HG03342 (cell line): ENCODE data around the gene CR1L.
"Not testable (repeated sequence)": the region's sequence is repeated elsewhere in the genome, so short reads cannot be mapped to it uniquely, and the experiment has no call there.

Source experiments
- ATAC-seq: cut with Tn5 transposase; IDR thresholded peaks from one replicate; pipeline ENCODE4 v1.9.1; 2021; ENCODE audit warnings: mild to moderate bottlenecking, moderate library complexity; ENCODE audit not compliant: unreplicated experiment

Gene CR1L

DNA sequence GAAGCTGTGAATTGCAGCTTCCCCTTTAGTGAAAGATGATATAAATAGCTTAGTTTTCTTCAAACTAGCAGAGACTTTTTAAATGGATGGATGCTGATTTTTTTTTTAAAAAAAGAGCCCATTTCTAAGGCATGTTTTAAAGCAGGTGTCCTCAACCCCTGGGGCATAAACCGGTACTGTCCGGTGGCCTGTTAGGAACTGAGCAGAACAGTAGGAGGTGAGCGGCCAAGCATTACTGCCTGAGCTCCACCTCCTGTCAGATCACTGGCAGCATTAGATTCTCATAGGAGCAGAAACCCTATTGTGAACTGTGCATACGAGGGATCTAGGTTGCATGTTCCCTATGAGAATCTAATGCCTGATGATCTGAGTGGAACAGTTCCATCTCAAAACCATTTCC is 31.2 kb downstream of the CR1L start:
- ATAC-seq: no peak

DNA sequence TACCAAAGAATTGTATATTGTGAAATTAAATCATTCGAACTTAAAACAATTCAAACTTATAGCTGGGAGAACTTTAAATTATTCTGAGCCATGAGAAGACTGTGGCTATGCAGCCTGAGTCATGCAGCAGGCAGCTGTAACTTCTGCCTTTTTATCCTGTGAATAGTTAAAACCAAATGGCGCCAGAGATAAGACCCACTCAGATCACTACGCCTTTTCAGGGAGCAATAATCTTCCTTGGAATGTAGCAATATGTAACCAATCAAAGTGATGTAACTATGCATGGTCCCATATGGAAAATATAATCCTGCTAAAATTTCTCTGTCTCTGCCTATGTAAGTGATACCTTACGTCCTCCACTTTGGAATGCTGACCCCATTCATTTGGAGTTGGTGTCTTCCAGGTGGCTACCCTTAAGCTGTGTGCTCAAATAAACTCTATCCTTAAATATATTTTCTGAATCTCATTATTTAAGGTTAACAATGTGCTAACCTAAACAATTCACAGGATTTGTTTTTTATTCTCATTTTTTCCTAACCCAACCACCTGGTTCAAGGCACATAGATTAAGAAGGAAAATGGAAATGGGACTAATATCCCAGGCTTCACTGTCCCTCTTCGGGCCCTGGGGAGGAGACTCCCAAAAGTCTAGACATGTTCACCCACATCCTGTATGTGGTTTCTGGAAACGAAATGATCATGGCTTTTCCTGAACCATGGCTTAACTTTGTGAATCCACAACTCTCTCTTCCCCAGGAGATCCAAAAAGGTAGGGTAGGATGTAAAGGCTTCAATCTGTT is 35.9 kb downstream of the CR1L start:
- not testable (repeated sequence) for ATAC-seq

DNA sequence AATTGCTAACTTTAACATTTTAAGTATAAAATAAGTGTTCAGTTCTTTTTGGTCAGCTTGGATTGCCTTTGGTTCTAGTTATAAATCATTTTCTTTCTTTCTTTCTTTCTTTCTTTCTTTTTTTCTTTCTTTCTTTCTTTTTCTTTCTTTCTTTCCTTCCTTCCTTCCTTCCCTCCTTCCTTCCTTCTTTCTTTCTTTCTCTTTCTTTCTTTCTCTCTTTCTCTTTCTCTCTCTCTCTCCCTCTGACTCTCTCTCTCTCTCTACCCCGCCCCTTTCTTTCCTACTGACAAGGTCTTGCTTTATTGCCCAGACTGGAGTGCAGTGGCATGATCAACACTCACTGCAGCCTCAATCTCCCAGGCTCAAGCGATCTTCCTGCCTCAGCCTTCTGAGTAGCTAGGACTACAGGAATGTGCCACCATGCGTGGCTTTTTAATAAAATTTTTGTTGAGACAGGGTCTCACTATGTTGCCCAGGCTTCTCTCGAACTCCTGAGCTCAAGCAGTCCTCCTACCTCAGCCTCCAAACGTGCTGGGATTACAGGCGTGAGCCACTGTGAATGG is 38.0 kb downstream of the CR1L start:
- not testable (repeated sequence) for ATAC-seq

DNA sequence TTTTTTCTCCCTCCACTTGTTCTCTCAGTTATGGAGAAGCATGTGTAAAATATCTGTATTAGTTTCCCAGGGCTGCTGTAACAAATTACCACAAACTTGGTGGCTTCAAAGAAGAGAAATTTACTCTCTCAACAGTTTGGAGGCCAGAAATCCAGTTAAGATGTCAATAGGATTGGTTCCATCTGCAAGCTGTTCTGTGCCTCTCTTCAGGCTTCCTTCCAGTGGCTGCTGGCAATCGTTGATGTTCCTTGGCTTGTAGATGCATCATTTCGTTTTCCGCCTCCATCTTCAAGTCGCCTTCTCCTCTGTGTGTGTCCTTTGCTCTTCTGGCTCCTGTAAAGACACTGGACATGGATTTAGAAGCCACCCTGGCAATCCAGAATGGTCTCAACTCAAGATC is 45.6 kb downstream of the CR1L start:
- ATAC-seq: not testable (repeated sequence)

DNA sequence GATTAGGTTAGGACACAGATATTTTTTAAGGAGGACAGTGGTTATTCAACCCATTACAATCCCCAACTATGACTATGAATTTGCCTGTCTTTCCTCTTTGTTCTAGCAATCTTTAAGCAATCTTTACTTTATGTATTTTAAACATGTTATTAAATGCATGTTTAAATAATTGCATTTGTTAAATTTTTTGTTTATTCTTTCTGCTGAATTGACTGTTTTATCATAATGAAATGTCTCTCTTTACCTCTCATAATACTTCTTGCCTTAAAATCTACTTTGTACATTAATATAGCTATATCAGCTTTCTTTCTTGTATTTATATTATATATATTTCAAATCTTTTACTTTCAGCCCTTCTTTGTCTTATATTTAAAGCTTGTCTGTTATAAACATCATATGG is 46.1 kb downstream of the CR1L start:
- ATAC-seq: no peak

DNA sequence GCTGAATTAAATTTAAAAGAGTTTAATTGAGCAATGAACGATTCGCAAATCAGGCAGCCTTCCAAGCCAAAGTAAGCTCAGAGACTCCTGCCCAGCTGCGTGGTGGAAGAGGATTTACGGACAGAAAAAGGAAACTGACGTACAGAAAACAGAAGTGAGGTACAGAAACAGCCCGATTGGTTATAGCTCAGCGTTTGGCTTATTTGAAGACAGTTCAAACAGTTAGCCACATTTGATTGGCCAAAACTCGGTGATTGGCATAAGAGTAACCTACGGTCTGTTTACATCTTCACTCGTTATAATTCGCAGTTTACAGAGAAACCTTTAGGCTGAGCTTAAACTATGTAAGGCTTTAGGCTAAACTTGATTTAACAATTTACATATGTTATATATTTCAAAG is 46.9 kb downstream of the CR1L start:
- no peak for ATAC-seq

DNA sequence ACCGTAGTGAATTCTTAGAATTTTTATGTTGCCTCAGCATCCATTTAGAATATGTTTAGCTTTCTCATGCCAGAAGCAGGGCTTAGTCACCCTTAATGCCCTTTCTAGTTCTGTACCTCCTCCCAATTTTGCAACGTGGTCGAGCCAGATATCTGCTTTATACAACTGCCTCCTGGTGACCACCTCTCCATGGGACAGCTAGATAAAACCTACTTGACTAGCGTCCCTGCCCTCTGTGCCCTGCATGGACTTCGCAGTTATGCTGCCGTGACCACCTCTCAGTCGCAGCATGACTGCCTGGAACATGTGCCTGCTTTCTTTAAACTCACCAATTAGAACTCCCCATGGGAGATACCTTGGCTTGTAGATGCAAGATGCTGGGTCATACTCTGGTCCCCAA is 47.4 kb downstream of the CR1L start:
- not testable (repeated sequence) for ATAC-seq

DNA sequence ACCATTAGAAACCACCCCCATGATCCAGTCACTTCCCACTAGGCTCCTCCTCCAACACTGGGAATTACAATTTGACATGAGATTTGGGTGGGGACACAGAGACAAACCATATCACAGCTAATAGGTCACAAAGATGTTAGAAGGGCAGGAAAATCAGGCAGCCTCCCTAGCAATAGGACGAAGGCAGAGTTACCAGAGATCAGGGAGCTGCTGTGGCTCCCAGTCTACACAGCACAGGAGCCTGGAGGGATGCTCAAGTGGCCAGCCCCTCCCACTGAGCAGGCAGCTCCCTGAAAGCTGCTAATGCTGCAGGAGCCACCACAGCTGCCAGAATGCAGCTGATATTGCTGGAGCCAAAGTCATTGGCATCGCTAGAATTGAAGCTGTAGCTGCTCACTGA is 51.0 kb downstream of the CR1L start:
- no peak for ATAC-seq

DNA sequence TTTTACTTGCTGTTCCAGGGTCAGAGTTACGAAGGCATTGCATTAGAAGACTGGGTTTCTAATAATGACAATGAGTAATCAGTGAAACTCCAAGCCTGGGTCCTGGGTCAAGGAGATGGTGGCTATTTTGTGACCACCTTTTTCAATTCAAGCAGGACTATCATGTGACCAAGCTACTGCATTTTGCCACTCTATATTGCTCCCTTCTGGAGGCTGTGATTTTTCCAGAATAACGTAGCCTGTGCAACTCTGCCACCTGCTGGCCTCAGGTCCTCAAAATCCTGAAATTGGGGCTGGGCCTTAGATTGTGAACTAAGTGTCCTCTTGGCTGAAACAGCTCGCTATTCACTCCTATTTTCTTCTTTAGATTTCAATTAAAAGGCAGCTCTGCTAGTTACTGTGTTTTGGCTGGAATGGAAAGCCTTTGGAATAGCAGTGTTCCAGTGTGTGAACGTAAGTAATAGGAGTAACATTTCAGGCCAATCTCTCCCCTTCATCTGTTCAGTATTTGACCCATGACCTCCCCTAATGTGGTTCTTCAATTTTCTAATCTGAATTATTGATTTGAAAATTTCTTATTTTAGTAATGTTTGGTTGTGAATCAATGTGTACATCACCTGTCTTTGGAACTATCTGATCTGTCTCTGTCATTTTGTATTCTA is 54.0 kb downstream of the CR1L start:
- no peak for ATAC-seq

DNA sequence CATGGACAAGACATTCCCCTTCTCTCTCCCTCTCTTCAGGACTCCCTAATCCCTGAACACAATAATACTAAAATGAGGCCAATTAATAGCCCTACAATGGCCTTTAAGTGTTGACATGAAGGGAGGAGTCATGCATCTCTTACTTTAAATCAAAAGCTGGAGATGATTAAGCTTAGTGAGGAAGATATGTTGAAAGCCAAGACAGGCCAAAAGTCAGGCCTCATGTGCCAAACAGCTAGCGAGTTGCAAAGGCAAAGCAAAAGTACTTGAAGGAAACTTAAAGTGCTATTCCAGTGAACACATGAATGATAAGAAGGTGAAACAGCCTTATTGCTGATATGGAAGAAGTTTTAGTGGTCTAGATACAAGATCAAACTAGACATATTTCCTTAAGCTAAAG is 57.4 kb downstream of the CR1L start:
- ATAC-seq: no peak

DNA sequence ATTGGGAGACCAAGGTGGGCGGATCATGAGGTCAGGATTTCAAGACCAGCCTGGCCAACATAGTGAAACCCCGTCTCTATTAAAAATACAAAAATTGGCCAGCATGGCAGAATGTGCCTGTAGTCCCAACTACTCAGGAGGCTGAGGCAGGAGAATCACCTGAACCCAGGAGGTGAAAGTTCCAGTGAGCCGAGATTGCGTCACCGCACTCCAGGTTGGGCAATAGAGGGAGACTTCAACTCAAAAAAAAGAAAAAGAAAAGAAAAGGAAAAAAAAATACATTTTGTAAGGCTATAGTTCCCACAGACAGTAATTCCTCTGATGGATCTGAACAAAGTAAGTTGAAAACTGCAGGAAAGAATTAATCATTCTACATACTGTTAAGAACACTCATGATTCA is 58.8 kb downstream of the CR1L start:
- ATAC-seq: no peak

DNA sequence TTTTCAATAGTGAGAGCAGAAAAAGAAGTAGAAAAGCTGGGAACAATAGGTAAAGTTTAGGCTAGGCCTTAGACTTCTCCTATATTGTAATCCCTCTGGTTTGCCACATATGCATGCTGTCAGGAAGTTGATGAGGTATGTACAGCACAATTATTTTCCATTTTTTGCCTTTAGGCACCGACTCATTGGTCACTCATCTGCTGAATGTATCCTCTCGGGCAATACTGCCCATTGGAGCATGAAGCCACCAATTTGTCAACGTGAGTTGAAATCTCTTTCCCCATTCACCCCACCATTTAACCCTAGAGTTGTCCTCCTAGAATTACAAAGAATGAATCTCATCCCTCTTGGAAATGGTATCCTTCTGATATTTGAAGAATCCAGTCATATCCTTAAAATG is 63.1 kb downstream of the CR1L start:
- ATAC-seq: not testable (repeated sequence)

DNA sequence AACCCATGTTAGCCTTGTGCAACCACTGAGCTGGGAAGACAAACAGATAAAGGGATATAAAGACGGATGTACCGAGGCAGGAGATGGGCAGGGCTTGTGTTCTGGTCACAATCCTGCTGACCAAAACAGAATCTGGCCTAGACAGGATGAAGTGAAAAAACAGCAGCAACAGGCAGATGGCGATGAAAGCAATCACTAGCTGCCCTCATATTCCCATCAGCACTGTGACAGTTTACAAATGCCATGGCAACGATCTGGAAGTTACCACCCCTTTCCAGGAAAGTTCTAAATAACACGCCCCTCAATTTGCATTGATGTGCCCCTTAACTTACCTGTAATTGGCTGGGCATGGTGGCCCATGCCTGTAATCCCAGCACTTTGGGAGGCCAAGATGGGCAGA is 66.4 kb downstream of the CR1L start:
- no peak for ATAC-seq

DNA sequence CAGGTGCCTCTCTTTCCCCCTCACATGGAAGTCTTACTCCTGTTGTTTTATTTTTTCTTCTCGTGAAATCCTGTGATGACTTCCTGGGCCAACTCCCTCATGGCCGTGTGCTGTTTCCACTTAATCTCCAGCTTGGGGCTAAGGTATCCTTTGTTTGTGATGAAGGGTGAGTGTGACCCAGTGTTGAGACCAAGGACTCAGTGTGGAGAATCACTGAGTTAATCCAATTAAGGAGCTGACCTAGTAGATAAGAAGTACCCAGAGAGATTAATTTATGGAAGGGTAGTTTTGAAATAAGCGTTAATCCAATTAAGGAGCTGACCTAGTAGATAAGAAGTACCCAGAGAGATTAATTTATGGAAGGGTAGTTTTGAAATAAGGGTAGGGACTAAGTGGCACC is 67.8 kb downstream of the CR1L start:
- not testable (repeated sequence) for ATAC-seq

DNA sequence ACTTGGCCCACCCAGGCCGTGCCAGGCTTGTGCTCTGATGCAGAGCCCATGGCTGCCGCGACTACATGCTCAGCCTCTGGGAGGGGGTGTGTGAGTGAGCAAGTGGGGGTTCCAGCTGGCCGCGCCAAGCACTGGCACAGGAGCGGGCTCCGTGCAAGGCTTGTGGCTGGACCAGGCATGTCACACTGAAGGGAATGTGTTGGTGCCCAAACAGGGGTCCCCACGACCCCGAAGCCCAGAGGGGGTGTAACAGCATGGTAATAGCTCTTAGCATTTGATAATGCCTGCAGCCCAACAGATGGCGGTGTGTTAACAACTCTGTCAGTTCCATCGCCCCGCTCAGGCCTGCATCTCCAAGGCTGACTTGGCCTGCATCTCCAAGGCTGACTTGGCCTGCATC is 68.6 kb downstream of the CR1L start:
- ATAC-seq: no peak

DNA sequence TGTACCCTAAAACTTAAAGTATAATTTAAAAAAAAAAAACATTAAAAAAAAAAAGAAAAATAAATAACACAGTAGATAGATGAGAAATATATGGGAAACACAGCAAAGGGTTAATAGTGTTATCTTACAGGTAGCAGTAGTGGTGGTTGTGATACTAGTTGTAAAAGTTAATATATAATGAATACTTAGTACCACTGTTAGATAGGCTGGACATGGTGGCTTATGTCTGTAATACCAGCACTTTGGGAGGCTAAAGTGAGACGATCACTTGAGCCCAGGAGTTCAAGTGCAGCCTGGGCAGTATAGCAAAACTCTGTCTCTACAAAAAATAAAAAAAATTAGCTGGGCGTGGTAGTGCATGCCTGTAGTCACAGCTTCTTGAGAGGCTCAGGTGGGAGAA is 74.3 kb downstream of the CR1L start:
- ATAC-seq: no peak

DNA sequence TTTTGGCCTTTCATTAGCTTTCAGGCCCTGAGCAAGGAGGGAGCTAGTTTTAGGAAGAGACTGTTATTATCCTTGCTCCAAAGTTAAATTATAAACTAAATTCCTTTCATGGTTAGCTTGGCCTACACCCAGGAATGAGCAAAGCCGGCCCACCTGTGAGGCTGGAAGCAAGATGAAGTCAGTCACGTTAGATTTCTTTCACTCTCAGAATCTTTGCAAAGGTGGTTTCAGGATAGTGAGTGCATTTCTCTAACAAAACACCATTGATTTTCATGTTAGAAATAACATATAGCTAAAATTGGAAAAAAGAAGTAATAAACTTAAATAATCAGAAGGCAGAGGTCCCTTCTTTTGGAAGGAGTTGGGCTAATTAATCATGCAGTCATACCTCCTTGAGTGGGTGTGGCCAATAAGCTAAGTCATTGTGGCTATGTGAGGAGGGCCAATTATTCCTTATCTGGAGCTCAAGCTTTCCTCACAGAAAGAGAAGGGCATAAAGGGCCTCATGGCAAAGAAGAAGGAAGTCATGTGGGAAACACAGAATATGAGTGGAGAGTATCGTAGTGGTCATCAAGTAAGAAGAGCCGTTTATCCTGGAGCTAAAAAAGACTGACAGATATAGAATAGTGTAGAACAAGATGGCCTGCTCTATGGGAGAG is 83.4 kb downstream of the CR1L start:
- not testable (repeated sequence) for ATAC-seq

DNA sequence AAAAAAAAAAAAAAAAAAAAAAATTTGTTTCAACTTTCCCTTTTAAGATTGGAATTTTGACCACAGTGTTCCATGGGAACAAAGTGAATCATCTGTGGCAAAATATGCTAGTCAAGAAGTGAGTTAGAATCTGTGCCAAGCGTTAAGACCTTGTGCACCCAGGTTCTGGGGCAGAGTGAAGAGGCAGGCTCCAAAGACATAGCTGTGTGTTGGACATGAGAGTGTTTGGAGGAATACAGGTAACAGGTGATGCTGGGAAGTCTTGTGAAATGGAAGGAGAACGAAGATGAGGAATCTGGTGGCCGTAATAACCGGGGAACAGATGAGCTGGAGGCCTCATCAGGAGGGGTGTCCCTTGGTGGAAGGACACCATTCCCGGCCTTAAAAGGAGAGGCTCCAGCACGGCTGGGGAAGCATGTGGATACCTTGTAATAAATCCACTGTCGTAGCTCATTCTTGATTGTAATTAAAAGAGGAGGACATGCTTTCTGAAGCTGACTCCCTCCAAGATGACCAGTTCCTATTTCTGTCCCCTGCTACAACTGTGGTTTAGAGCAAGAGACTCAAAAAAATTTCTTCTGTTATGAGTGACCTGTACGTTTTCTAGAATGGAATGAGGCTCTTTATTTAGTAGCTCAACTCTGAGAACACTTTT is 92.7 kb downstream of the CR1L start:
- ATAC-seq: not testable (repeated sequence)

DNA sequence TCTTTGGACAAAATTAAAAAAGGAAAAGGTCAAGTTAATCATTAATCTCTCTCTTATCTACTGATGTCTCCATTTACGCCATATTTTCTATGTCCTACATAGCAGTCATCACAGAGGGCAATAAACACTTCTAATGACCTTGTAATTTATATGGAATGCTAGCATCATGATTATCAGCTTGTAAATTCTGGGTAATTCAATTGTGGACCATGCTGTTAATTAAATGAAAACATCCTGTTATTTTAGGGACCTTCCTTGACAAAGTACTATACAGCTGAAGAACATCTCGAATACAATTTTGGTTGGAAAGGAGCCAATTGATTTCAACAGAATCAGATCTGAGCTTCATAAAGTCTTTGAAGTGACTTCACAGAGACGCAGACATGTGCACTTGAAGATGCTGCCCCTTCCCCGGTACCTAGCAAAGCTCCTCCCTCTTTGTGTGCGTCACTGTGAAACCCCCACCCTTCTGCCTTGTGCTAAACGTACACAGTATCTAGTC is 93.3 kb downstream of the CR1L start:
- ATAC-seq: not testable (repeated sequence)

DNA sequence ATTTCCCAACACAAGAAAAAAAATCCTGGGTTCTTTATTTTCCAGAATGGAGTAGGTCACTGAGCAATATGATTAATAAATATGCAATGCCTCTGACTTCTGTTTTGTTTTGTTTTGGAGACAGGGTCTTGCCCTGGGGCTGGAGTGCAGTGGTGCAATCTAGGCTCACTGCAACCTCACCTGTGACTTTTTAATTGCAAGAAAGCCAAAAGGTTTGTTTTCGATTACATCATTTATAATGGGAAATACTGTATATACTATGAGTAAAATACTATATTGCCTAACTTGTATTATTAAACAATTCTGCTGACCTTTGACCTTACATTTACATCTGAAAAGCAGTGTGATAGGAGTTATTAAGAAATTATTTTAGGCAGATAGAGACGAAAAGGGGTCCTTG is 95.3 kb downstream of the CR1L start:
- no peak for ATAC-seq
